Measurements from ENCODE around the gene CDIPT.
"Not testable (repeated sequence)": the region's sequence is repeated elsewhere in the genome, so short reads cannot be mapped to it uniquely, and the experiment has no call there.

The CDIPT gene, protein sequence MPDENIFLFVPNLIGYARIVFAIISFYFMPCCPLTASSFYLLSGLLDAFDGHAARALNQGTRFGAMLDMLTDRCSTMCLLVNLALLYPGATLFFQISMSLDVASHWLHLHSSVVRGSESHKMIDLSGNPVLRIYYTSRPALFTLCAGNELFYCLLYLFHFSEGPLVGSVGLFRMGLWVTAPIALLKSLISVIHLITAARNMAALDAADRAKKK

DNA sequence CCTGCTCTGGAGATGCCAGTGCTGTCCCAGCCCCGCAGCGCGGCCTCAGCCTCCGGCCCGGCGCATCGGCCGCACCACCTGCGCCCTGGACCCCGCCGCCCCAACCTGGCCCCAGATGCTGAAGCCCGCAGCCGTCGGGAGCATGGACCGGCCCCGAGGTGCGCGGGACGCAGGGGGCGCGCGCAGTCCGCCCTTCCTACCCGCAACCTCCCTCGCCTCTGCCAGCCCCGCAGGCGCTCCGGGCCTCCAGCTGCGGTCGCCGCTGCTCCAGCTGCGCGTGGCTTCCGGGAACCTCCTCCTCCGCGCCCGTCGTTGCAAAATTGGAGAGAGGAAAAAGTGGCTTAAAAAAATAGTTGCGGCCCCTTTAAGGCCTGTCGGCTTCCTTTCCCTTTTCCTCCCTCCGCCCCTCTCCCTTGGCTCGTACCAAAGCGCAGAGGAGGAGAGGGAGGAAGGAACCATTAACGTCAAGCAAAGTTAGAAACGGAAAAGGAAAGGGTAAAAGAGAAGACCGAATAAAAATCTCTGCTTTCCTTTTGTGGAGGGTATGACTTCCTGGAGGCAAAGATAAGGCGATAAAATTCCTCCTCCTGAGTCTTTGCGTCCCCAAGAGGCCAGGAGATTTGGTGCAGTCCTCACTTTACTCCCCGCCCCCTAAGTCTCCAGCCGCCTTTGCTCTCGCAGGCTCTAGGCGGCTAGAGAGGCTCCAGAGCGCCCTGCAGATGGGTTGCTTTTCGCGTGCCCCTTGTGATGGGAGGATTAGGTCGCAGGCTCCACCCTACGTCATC is at the start of gene CDIPT:
Gene CDIPT (minus strand): TSS at position 343 of the 785 bp plus-strand sequence. CDS start 369 bp downstream, outside the sequence.
- peak; percentile 97 for DNase-seq

DNA sequence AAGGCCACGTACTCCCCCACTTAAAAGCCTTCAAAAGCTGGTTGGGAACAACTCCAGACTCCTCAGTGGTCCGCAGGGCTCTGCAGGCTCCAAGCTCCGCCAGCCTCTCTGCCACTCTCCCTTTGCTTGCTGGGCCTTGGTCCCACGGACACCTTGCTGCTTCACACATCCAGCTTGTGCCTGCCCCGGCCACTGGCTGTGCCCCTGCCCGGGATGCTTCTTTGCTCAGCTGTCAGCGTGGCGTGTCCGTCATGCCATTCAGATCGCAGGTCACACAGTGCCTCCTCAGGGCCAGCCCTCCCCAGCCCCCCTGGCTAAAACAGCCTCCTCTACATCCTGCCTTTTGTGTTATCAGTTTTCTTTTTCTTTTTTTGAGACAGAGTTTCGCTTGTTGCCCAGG is 49.1 kb upstream of the CDIPT start:
- no peak for DNase-seq

DNA sequence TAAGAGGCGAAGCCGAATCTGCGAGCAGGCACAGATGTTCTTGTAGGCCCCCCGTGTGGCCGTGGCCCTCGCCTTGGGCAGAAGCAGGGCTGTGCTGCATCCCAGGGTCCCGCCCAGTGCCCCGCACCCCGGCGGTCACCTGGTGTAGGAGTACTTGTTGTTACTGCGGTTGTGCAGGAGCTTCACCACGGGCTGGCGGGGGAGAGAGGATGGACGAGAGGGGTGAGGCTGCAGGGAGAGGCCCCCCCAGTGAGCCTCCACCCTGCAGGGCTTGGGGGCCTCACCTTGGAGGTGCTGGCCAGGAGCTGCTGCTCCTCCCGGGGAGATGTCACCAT is 48.6 kb upstream of the CDIPT start:
- no peak for DNase-seq

DNA sequence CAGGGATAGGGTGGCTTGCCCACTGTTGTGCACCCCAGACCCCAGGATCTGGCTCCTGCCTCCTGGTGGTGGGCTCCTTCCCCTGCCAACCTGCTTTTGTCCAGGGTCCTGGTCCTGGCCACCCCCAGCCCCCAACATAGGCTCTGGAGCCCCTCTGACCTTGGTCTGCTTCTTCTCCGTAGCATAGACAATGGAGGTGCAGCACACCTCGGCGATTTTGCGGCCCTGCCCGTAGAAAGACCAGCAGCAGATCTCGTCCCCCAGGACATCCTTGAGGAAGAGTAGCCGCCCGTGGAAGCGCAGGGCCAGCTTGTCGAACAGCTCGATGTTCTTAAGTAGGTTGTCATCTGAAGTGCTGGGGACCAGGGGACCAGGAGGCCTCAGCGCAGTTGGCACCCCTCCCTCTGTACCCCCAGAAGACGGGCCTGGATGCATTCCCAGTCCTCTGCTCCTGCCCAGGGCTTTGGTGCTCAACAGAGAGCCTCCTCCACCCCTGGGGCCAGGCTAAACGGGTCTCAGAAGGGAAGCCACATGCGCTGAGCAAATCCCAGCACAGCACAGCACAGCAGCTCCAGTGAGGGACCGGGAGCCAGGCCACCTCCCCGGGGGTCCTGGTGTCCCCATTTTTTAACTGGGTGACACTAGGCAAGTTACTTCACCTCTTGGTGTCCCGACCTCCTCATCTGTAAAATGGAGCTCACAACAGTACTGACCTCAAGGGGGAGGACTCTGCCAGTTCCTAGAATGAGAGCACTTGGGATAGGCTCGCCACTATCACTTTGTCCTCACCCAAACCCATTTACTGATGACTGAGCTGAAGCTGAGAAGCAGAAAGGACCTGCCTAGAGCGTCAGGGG is 48.0 kb upstream of the CDIPT start:
- no peak for DNase-seq

DNA sequence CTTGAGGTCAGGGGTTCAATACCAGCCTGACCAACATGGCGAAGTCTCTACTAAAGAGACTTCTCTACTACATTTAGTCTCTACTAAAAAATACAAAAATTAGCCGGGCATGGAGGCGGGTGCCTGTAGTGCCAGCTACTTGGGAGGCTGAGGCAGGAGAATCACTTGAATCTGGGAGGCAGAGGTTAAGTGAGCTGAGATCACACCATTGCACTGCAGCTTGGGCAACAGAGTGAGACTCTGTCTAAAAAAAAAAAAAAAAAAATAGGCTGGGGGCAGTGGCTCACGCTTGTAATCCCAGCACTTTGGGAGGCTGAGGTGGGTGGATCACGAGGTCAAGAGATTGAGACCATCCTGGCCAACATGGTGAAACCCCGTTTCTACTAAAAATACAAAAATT is 46.8 kb upstream of the CDIPT start:
- DNase-seq: not testable (repeated sequence)

DNA sequence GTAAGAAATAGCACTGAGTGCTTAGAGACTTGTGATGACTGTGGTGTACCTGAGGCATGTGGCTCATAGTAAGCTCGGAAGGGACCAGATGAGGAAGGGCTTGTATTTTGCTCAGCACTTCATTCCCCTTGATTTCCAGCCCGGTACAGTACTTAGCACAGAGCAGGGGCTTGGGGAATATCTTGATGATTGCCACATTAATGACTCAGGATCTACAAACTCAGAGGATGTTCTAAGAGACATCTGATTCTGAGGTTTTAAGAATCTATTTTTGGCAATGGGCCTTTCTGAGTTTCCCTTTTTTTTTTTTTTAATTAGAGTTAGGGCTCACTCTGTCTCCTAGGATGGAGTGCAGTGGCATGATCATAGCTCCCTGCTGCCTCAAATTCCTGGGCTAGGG is 46.4 kb upstream of the CDIPT start:
- no peak for DNase-seq

DNA sequence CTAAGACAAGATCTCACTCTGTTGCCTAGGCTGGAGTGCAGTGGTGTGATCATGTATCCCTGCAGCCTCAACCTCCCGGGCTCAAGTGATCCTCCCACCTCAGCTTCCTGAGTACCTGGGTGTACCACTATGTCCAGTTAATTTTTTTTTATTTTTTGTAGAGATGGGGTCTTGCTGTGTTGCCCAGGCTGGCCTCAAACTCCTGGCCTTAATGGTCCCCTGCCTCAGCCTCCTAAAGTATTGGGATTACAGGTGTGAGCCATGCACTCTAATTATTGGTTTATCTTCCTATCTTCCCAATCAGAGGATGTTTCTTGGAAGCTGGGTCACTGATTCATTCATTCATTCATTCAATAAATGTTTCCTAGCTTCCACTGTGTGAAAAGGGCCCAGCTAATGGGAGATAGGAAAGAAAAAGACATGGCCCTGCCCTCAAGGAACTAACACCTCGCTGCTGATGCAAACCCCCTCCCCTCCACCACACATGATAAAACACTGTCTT is 45.7 kb upstream of the CDIPT start:
- DNase-seq: no peak

DNA sequence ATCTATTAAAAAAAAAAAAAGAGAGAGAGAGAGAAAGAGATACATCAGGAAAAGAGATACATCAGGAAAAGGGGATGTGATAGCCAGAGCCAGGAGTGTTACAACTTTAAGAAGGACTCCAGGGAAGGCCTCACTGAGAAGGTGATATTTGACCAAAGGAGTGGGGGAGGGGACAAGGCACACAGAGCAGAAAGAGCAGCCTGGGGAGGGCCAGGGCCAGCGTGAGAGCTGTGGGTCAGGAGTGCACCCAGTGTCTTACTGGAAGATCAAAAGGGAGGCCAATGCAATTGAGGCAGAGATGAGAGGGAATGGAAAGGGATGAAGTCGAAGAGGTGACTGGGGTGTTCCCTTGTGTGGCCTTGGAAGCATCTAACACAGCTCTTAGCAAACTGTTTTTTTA is 44.9 kb upstream of the CDIPT start:
- no peak for DNase-seq

DNA sequence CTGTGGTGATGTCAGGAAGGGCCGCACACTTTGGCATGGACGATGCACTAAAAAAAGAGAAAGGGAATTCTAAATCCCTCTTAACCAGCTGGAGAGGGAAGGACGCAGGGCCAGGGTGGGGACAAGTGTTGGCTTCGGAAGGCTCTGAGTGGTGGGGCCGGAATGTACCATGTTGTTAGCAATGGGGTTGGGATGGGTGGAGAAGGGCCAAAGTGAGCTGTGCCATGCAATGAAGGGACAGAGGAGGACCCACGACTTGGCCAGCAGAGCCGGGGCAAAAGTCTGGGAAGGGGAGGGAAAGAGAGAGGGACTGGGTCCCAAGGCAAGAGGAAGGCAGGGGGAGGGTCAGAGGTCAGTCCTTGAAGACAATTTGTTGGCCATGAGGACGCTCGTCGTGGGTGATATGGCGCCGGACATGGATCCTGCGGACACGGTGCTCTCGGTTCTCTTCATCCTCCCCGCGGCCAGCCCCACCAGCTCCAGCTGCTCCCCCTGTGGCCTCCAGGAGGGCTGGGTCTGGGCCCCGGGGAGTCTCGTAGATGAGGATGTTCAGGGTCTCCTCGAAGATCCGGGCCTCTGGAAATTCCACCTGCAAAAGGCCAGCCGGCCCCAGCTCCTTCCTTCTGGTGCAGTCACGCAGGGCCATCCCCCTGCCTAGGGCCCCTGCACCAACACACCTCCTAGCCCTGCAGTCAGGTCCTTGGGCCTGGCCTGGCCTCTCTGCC is 43.7 kb upstream of the CDIPT start:
- no peak for DNase-seq

DNA sequence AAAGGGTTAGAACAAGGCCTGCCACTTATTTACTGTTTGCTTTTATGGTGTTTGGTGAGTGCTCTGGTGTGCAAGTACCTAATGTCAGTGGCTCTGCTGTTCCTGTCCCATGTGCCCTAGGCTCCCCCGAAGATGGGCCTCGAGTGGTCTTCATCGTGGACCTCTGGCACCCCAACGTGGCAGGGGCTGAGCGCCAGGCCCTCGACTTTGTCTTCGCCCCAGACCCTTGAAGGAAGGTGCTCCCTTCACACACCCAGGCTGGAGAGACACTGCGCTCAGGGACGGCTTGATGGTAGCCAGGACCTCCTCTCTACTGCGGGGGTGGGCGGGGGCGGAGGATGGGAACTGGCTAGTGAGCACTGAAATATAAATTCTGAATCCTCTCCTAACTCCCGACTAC is 42.6 kb upstream of the CDIPT start:
- DNase-seq: no peak

DNA sequence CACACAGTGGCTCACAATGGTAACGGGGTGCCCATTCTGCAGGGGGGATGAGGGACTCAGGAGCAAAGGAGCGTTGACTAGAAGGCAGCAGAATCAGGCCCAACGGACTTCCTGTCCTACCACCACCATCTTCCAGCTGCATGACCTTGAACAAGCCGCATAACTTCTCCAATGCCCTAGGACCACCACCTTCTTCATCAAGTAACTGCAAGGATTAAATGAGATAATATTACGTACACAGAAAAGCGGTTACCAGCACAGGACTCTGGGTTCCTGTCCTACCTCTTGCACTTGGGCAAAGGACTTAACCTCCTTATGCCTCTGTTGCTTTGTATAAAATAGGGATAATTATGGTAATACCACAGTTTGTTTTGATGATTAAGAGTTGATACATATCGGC is 41.9 kb upstream of the CDIPT start:
- DNase-seq: no peak

DNA sequence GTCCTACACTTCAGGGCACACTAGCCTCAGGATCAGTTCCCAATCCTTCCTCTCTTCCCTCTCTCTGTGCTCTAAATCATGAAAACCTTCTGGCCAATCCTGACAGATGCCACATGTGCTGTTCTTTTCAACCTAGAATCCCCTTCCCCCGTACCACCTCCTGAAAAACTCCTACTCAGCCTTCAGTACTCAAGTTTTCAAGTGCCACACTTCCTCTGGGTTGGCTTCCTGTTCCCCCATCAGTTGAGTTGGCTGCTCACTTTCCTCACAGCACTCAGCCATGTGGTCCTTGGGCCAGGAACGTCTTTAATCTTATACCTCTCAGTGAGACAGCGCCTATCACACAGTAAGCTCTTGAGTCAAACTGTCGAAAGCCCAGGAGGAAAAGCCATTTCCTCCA is 40.6 kb upstream of the CDIPT start:
- no peak for DNase-seq

DNA sequence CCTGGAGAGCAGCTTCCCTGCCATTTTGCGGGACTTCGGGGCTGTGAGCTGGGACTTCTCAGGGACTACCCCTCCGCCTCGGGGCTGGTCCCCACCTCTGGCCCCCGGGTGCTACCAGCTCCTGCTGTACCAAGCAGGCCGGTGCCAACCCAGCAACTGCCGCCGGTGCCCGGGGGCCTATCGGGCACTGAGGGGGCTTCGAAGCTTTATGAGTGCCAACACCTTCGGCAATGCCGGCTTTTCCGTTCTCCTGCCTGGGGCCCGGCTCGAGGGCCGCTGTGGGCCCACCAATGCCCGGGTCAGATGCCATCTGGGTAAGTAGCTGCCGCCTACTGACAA is 38.5 kb upstream of the CDIPT start:
- DNase-seq: no peak

DNA sequence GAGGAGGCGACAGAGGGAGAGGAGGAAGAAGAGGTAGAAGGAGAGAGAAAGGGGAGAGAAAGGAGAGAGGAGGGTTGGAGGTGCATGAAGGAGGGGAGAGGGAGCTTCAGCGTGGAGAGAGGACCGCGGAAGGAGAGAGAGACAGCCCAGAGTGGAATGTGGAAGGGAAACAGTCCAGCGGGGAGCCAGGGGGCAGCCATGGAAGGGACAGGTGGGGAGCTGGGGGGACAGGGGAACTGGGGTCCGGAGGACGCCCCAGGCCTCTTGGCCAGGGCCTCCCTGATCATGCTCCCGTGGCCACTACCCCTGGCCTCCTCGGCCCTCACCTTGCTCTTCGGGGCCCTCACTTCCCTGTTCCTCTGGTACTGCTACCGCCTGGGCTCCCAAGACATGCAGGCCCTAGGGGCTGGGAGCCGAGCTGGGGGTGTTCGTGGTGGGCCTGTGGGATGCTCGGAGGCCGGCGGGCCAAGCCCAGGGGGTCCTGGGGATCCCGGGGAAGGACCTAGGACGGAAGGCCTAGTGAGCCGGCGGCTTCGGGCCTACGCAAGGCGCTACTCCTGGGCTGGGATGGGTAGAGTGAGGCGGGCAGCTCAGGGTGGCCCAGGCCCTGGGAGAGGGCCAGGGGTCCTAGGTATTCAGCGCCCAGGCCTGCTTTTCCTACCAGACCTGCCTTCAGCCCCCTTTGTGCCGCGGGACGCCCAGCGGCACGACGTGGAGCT is 38.0 kb upstream of the CDIPT start:
- no peak for DNase-seq

DNA sequence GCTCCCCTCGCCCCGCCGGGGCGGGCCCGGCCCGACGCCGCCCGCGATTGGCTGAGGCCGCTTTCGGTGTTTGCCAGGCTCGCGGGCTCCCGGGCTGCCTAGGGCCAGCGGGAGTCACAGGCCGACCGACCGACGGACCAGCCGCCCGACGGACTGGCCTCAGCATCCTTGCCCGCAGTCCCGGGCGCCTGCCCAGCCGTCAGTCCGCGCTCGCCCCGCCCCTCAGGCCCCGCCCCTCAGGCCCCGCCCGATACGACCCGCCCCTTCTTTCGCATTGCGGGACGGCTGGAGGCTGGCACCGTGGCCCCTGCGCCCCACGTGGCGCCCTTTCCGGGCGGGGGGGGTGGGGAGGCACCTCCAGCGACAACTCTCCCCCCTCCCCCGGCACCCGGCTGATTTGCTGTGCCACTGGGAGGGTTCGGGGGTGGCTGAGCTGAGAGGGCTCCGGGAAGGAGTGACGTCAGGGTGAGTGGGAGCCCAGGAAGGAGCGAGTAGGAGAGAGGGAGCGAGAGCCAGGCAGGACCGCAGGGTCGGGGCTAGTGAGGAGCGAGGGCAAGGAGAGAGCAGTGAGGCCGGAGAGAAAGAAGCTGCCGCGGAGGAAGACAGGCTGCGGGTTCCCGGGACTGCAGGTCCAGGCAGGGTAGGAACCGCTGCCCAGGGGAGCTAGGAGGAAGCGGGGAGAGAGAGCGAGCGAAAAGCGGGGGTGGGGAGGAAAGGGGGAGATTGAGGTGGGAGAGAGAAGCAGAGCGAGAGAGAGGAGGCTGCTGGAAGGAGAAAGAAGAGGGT is 37.3 kb upstream of the CDIPT start, which contains the start of gene ASPHD1:
Gene ASPHD1 (plus strand): TSS at position 387 of the 786 bp plus-strand sequence. CDS start 484 bp downstream, outside the sequence.
- DNase-seq: peak; percentile 41

DNA sequence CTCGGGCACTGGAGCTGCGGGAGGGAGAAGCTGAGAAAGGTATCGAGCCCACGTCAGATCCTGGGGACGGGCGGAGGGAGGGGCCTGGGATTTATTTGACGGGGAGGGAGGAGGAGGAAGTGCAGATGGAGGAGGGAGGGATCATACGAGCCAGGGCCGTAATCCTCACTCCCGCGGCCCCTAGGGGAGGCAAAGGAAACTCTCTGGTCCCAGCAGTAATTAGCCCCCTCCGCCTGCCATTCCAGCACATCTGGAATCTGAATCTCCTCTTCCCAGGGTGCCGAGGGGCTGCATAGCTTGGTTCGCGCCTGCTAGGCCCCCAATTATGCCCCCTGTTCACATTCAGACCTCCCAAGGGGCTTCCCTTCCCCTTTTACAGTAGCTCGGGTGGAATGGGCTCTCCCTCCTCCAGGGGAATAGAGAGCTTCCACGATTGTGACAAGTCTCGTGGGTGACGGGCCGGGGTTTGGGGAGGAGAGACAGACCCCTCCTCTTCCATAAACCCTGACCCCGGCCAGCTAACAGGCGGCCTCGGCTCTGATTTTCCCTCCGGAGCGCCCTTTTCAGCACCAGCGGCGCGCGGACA is 36.6 kb upstream of the CDIPT start, which contains the start of gene SEZ6L2:
Gene SEZ6L2 (minus strand): TSS at position 35 of the 586 bp plus-strand sequence. CDS start 531 bp downstream, outside the sequence.
- peak; percentile 90 for DNase-seq

DNA sequence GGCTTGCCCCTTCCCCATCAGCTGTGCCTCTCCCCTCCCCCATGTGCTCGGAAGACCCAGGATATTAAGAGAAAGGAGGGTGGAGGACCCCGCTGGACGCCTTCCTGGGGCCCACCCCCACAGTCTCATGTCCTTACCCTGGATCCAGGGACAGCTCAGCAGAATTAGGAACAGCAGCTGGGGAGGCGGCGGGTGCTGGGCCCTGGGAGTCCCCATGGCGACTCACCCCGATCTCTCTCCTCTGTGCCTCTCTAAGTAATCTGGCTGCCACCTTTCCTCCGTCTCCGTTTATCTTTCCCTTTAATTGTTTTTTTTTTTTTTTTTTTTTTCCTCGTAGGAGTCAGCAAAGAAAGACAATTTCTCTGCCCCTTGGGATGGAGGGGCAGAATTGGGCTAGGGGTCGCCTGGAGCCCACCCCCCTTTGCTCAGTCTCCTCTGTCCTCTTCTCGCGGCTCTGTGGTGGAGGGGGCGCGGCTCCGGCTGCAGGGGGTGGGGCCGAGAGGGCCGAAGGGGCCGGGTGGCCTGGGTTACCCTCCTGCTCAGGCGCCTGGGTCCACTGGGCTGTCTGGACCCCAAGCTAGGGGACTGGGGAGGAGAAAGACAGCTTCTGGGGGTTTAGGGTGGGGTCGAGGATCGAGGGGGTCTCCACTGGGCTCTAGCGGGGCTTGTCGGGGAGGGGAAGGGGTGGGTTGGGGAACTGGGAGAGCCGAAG is 35.9 kb upstream of the CDIPT start:
- DNase-seq: peak; percentile 62

DNA sequence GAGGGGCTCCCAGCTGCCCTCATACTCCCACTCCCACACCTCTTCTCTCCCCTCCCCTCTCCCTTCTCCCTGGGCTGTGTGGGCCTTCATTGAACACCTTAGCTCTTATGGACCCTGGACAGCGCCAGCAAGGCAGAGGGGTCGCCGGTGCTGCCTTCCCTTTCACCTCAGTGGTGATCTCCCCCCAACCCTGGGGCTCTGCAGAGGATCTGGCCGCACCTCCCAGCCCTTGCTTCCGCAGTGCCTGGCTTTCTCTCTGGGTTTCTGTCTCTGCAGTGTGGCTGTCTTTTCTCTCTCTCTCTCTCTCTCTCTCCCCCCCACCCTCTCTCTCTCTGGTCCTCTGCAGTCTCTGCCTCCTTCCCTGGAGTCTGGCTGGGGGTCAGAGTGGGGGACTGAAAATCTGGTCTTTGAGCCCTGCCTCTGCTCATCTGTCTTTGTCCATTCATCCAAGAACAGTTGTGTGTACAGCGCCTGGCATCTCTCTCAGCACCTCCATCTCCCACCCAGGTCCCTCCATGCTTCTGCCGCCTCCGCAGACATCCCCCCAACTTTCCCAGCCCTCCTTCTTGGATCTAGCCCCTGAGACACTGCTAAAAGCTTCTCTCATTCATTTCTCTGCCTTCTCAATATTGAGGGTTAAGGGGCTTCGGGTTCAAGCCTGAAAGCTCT is 35.2 kb upstream of the CDIPT start:
- DNase-seq: no peak

DNA sequence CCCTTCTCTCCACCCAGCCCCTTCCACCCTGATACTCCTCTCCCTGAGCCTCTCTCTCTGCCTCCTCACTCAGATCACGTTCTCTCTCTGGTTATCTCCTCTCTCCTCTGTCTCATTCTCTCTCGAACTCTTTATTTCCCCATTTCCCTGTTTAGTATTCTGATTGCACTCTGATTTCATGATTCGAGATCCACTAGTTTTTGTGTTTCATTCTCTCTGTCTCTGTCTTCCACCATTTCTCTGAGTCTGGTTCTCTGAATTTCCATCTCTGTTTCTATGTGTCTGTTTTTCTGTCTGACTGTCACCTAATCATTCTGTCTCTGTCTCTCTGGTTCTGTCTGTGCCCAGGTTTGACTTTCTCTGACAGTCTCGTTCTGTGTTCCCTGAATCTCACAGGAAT is 34.3 kb upstream of the CDIPT start:
- no peak for DNase-seq

DNA sequence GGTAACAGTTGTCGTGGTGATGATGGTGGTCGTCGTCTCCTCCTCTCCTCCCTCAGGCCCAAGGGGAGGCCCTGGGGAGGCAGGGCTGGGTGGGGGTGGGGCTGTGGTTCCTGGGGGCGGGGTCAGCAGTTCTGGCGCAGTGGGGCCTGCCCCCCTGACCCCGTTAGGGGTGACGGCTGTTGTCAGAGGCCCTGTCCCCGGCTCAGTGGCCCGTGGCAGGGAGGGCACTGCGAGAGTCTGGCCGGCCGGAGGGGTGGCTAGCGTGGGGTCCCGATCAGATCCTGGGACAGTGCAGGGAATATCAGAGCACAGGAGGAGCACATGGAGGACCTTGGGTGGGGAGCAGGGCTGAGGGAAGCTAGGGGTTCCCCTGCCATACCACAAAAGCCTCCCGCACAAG is 33.8 kb upstream of the CDIPT start:
- DNase-seq: no peak

Measured in COR-L47 (cell line).